Neural progenitor cell (in vitro differentiated cells): ENCODE measurements around the gene CUBN. TPM values are rescaled to one million over a fixed set of nuclear protein-coding genes. Genes with fewer than 3 reads are reported as not detected.

Experiments used
- DNase-seq: peaks from one replicate; pipeline ENCODE4 v3.0.0-alpha.2; 2016; ENCODE audit warnings: low spot score
- H2AFZ ChIP-seq: fragments of 200-600 bp; sonication (generic); replicated peaks from 2 replicates; pipeline ENCODE4 v1.6.1; 2016; ENCODE audit warnings: antibody characterized with exemption
- H3F3A ChIP-seq: fragments of 200-600 bp; sonication (generic); 2 replicates; pipeline ENCODE4 v1.6.1; 2016; ENCODE audit warnings: antibody characterized with exemption, low read depth
- H3K27ac ChIP-seq: fragments of 200-600 bp; sonication (generic); 2 replicates; pipeline ENCODE4 v1.5.1; 2016; ENCODE audit warnings: mild to moderate bottlenecking
- H3K27me3 ChIP-seq: fragments of 200-600 bp; sonication (generic); 2 replicates; pipeline ENCODE4 v1.6.1; 2016; ENCODE audit warnings: mild to moderate bottlenecking, moderate library complexity
- H3K36me3 ChIP-seq: fragments of 200-600 bp; sonication (generic); 2 replicates; pipeline ENCODE4 v1.5.1; 2016
- H3K4me1 ChIP-seq: fragments of 200-600 bp; sonication (generic); 2 replicates; pipeline ENCODE4 v1.6.1; 2016; ENCODE audit warnings: mixed run types
- H3K4me2 ChIP-seq: fragments of 200-600 bp; sonication (generic); 2 replicates; pipeline ENCODE4 v1.6.1; 2016
- H3K4me3 ChIP-seq: fragments of 200-600 bp; sonication (generic); 2 replicates; pipeline ENCODE4 v1.5.1; 2016
- H3K79me2 ChIP-seq: fragments of 200-600 bp; sonication (generic); 2 replicates; pipeline ENCODE4 v1.6.1; 2016; ENCODE audit warnings: low read depth
- H3K9ac ChIP-seq: fragments of 200-600 bp; sonication (generic); 2 replicates; pipeline ENCODE4 v1.6.1; 2016
- H3K9me3 ChIP-seq: fragments of 200-600 bp; sonication (generic); 2 replicates; pipeline ENCODE4 v1.5.1; 2016; ENCODE audit warnings: low read depth
- H4K20me1 ChIP-seq: fragments of 200-600 bp; sonication (generic); 2 replicates; pipeline ENCODE4 v1.6.1; 2016; ENCODE audit warnings: low read depth
- H3K27ac Mint-ChIP-seq: 3 replicates; pipeline ENCODE4 v1.8.0; 2021; ENCODE audit warnings: mixed read lengths
- H3K27me3 Mint-ChIP-seq: 2 replicates; pipeline ENCODE4 v1.8.0; 2022; ENCODE audit warnings: low read depth, mild to moderate bottlenecking, inconsistent platforms, moderate library complexity, mixed read lengths; ENCODE audit not compliant: insufficient read depth
- H3K36me3 Mint-ChIP-seq: 3 replicates; pipeline ENCODE4 v1.8.0; 2021; ENCODE audit warnings: mixed read lengths
- H3K4me1 Mint-ChIP-seq: 3 replicates; pipeline ENCODE4 v1.8.0; 2021; ENCODE audit warnings: mixed read lengths
- H3K4me3 Mint-ChIP-seq: 3 replicates; pipeline ENCODE4 v1.8.0; 2021; ENCODE audit warnings: mild to moderate bottlenecking, moderate library complexity, mixed read lengths
- H3K9me3 Mint-ChIP-seq: 3 replicates; pipeline ENCODE4 v1.8.0; 2020; ENCODE audit warnings: mixed read lengths
- CTCF ChIP-seq: fragments of 200-600 bp; sonication (generic); IDR thresholded peaks from 2 replicates; pipeline ENCODE4 v1.5.1; 2017; ENCODE audit warnings: antibody characterized with exemption, mild to moderate bottlenecking
- EZH2 ChIP-seq: fragments of 200-600 bp; sonication (generic); IDR thresholded peaks from 2 replicates; pipeline ENCODE4 v1.6.1; 2017; ENCODE audit warnings: antibody characterized with exemption, mild to moderate bottlenecking, moderate library complexity
- EZH2phosphoT487 ChIP-seq: fragments of 200-600 bp; sonication (generic); IDR thresholded peaks from 2 replicates; pipeline ENCODE4 v1.6.1; 2017; ENCODE audit warnings: antibody characterized with exemption
- total RNA-seq: library from RNA; depleted of rRNA; stranded (reverse); fragments of >200 nt; gene quantifications from 2 replicates; pipeline ENCODE4 v1.2.3, GENCODE V29; 2015; ENCODE audit warnings: low replicate concordance

Gene CUBN
- total RNA-seq: 1.5 and 2.2 TPM in 2 replicates

- no peaks in the 10 kb centered on the region for H3F3A ChIP-seq
- no peak within 1 kb of the TSS for H3K27ac ChIP-seq
- H3K27me3 Mint-ChIP-seq: peaks cover 4% of the 10 kb centered on the region
- no peaks in the 10 kb centered on the region for H3K79me2 ChIP-seq
- H3K4me1 Mint-ChIP-seq: peaks cover 27% of the 10 kb centered on the region
- H3K9me3 Mint-ChIP-seq: peaks cover 3% of the 10 kb centered on the region
- TF ChIP-seq EZH2 (no peak), CTCF (no peak), EZH2phosphoT487 (no peak)
- no peak within 1 kb of the TSS for H3K27ac Mint-ChIP-seq
- no peaks in the 10 kb centered on the region for H3K9me3 ChIP-seq
- H2AFZ ChIP-seq: no peak within 1 kb of the TSS
- no peaks in the 10 kb centered on the region for H4K20me1 ChIP-seq
- H3K36me3 Mint-ChIP-seq: no peaks in the 10 kb centered on the region
- DNase-seq: no peak
- H3K9ac ChIP-seq: no peak within 1 kb of the TSS
- H3K4me2 ChIP-seq: no peak within 1 kb of the TSS
- no peaks in the 10 kb centered on the region for H3K27me3 ChIP-seq
- H3K36me3 ChIP-seq: no peaks in the 10 kb centered on the region
- no peak within 1 kb of the TSS for H3K4me3 Mint-ChIP-seq
- H3K4me3 ChIP-seq: no peak within 1 kb of the TSS
- H3K4me1 ChIP-seq: peaks cover 5% of the 10 kb centered on the region
Measured at GRCh38 chr10:17129741-17130140, at the start of gene CUBN. Gene CUBN (minus strand): TSS chr10:17129811. CDS start chr10:17129765, 46 bp downstream.

- no peak overlapping the region for H3K4me2 ChIP-seq
- no peak overlapping the region for H3K27ac Mint-ChIP-seq
Measured at GRCh38 chr10:17179002-17179401, 49.4 kb upstream of the CUBN start.

GRCh38 chr10:17178006-17178405 lies 48.4 kb upstream of the CUBN start:
- Histone ChIP-seq H3K4me1 (peaks cover 12% of the 10 kb centered on the region), H3K9me3 (no peaks in the 10 kb centered on the region), H3K36me3 (no peaks in the 10 kb centered on the region), H3K79me2 (no peaks in the 10 kb centered on the region), H3K4me3 (no peak overlapping the region), H4K20me1 (no peaks in the 10 kb centered on the region), H3K9ac (no peak overlapping the region), H3F3A (peaks cover 7% of the 10 kb centered on the region), H2AFZ (no peak overlapping the region), H3K27ac (no peak overlapping the region), H3K4me2 (no peak overlapping the region), H3K27me3 (no peaks in the 10 kb centered on the region)
- DNase-seq: no peak
- H3K9me3 Mint-ChIP-seq: no peaks in the 10 kb centered on the region
- H3K4me3 Mint-ChIP-seq: no peak overlapping the region
- peaks cover 26% of the 10 kb centered on the region for H3K4me1 Mint-ChIP-seq
- H3K27ac Mint-ChIP-seq: no peak overlapping the region
- TF ChIP-seq CTCF: no peak
- no peaks in the 10 kb centered on the region for H3K27me3 Mint-ChIP-seq
- H3K36me3 Mint-ChIP-seq: peaks cover 6% of the 10 kb centered on the region

More at GRCh38 chr10:17179002-17179401, 49.4 kb upstream of the CUBN start:
- Histone ChIP-seq H3F3A (peaks cover 7% of the 10 kb centered on the region), H3K79me2 (peaks cover 8% of the 10 kb centered on the region), H3K4me1 (peaks cover 12% of the 10 kb centered on the region), H3K4me3 (no peak overlapping the region), H3K27me3 (no peaks in the 10 kb centered on the region), H3K27ac (no peak overlapping the region), H3K9ac (no peak overlapping the region), H3K36me3 (no peaks in the 10 kb centered on the region), H3K9me3 (no peaks in the 10 kb centered on the region), H2AFZ (no peak overlapping the region), H4K20me1 (no peaks in the 10 kb centered on the region)
- Mint-ChIP-seq H3K4me1 (peaks cover 26% of the 10 kb centered on the region), H3K27me3 (no peaks in the 10 kb centered on the region), H3K4me3 (no peak overlapping the region), H3K36me3 (peaks cover 2% of the 10 kb centered on the region), H3K9me3 (no peaks in the 10 kb centered on the region)
- no peak for TF ChIP-seq EZH2
- TF ChIP-seq EZH2phosphoT487: no peak
- no peak for TF ChIP-seq CTCF
- no peak for DNase-seq
